ENCODE data around the gene WSCD1.

Gene WSCD1

GRCh38 chr17:6059406-6059805 lies 10.8 kb upstream of the WSCD1 start:
- no peak for DNase-seq (ENCODE audit: low read depth in 1 of 2, low spot score in 1 of 2)

GRCh38 chr17:6061290-6061689 lies 8.9 kb upstream of the WSCD1 start:
- DNase-seq (ENCODE audit: low read depth in 1 of 2, low spot score in 1 of 2): no peak

- no peak for DNase-seq (ENCODE audit: low read depth in 1 of 2, low spot score in 1 of 2)
Observed at GRCh38 chr17:6064868-6065267, 5.3 kb upstream of the WSCD1 start.

GRCh38 chr17:6065351-6065750 lies 4.8 kb upstream of the WSCD1 start:
- DNase-seq (ENCODE audit: low read depth in 1 of 2, low spot score in 1 of 2): no peak

- no peak for DNase-seq (ENCODE audit: low read depth in 1 of 2, low spot score in 1 of 2)
Observed at GRCh38 chr17:6066183-6066948, 3.8 kb upstream of the WSCD1 start.

GRCh38 chr17:6067060-6067459 lies 3.1 kb upstream of the WSCD1 start:
- DNase-seq (ENCODE audit: low read depth in 1 of 2, low spot score in 1 of 2): no peak

- no peak for DNase-seq (ENCODE audit: low read depth in 1 of 2, low spot score in 1 of 2)
Observed at GRCh38 chr17:6070430-6070912, 292 bp downstream of the WSCD1 start.

- DNase-seq (ENCODE audit: low read depth in 1 of 2, low spot score in 1 of 2): no peak
Observed at GRCh38 chr17:6070913-6071511, 833 bp downstream of the WSCD1 start.

- DNase-seq (ENCODE audit: low read depth in 1 of 2, low spot score in 1 of 2): no peak
Observed at GRCh38 chr17:6071528-6072065, 1.4 kb downstream of the WSCD1 start.

GRCh38 chr17:6072157-6072556 lies 2.0 kb downstream of the WSCD1 start:
- no peak for DNase-seq (ENCODE audit: low read depth in 1 of 2, low spot score in 1 of 2)

GRCh38 chr17:6072611-6073010 lies 2.4 kb downstream of the WSCD1 start:
- no peak for DNase-seq (ENCODE audit: low read depth in 1 of 2, low spot score in 1 of 2)

- DNase-seq (ENCODE audit: low read depth in 1 of 2, low spot score in 1 of 2): no peak
Observed at GRCh38 chr17:6073620-6074019, 3.4 kb downstream of the WSCD1 start.

GRCh38 chr17:6075050-6075449 lies 4.9 kb downstream of the WSCD1 start:
- DNase-seq (ENCODE audit: low read depth in 1 of 2, low spot score in 1 of 2): no peak

- no peak for DNase-seq (ENCODE audit: low read depth in 1 of 2, low spot score in 1 of 2)
Observed at GRCh38 chr17:6075845-6076244, 5.7 kb downstream of the WSCD1 start.

- no peak for DNase-seq (ENCODE audit: low read depth in 1 of 2, low spot score in 1 of 2)
Observed at GRCh38 chr17:6077752-6078151, 7.6 kb downstream of the WSCD1 start.

- no peak for DNase-seq (ENCODE audit: low read depth in 1 of 2, low spot score in 1 of 2)
Observed at GRCh38 chr17:6078458-6078871, 8.3 kb downstream of the WSCD1 start.

- DNase-seq (ENCODE audit: low read depth in 1 of 2, low spot score in 1 of 2): no peak
Observed at GRCh38 chr17:6079155-6079888, 9.1 kb downstream of the WSCD1 start.

GRCh38 chr17:6079960-6080359 lies 9.8 kb downstream of the WSCD1 start:
- DNase-seq (ENCODE audit: low read depth in 1 of 2, low spot score in 1 of 2): no peak

- DNase-seq (ENCODE audit: low read depth in 1 of 2, low spot score in 1 of 2): no peak
Observed at GRCh38 chr17:6080711-6081430, 10.7 kb downstream of the WSCD1 start.

- DNase-seq (ENCODE audit: low read depth in 1 of 2, low spot score in 1 of 2): no peak
Observed at GRCh38 chr17:6082335-6082734, 12.2 kb downstream of the WSCD1 start.
